HepG2 (cell line): Measurements from ENCODE around the gene LYST. TPM values are rescaled to one million over a fixed set of nuclear protein-coding genes. Genes with fewer than 3 reads are reported as not detected.

Source experiments
- DMTF1 ChIP-seq: sonication (generic); formaldehyde crosslinking; IDR thresholded peaks from 2 replicates; pipeline ENCODE4 v1.4.0; 2020; ENCODE audit warnings: mild to moderate bottlenecking, missing genetic modification reagents
- ELF1 ChIP-seq: sonication (generic); formaldehyde crosslinking; IDR thresholded peaks from 2 replicates; pipeline ENCODE4 v1.4.0; 2020; ENCODE audit warnings: missing genetic modification reagents
- GATAD1 ChIP-seq: IDR thresholded peaks from 2 replicates; pipeline ENCODE4 v1.6.1; 2016; ENCODE audit warnings: missing genetic modification reagents, missing compliant biosample characterization
- JUN ChIP-seq: sonication (generic); formaldehyde crosslinking; IDR thresholded peaks from 2 replicates; pipeline ENCODE4 v1.4.0; 2020; ENCODE audit warnings: mild to moderate bottlenecking, missing genetic modification reagents
- KDM2A ChIP-seq: sonication (generic); formaldehyde crosslinking; IDR thresholded peaks from 2 replicates; pipeline ENCODE4 v1.4.0; 2020; ENCODE audit warnings: low read depth, missing genetic modification reagents, borderline replicate concordance
- NCOA1 ChIP-seq: sonication (generic); formaldehyde crosslinking; IDR thresholded peaks from 2 replicates; pipeline ENCODE4 v1.9.0; 2021; ENCODE audit warnings: missing genetic modification reagents
- NCOA5 ChIP-seq: sonication (generic); formaldehyde crosslinking; IDR thresholded peaks from 2 replicates; pipeline ENCODE4 v1.4.0; 2020; ENCODE audit warnings: missing genetic modification reagents
- PAX8 ChIP-seq: sonication (generic); formaldehyde crosslinking; IDR thresholded peaks from 2 replicates; pipeline ENCODE4 v1.8.0; 2022; ENCODE audit warnings: mild to moderate bottlenecking, missing genetic modification reagents, borderline replicate concordance
- PAXIP1 ChIP-seq: sonication (generic); formaldehyde crosslinking; conservative IDR thresholded peaks from 2 replicates; pipeline ENCODE4 v1.4.0; 2020; ENCODE audit warnings: mild to moderate bottlenecking, missing genetic modification reagents, moderate library complexity
- SAP130 ChIP-seq: IDR thresholded peaks from 2 replicates; pipeline ENCODE4 v1.6.1; 2016; ENCODE audit warnings: low read depth
- TFDP1 ChIP-seq: IDR thresholded peaks from 2 replicates; pipeline ENCODE4 v1.6.1; 2016; ENCODE audit warnings: missing compliant biosample characterization, missing genetic modification reagents, borderline replicate concordance
- TGIF2 ChIP-seq: IDR thresholded peaks from 2 replicates; pipeline ENCODE4 v1.6.1; 2016; ENCODE audit warnings: control low read depth, missing compliant biosample characterization
- ZNF280B ChIP-seq: sonication (generic); formaldehyde crosslinking; IDR thresholded peaks from 2 replicates; pipeline ENCODE4 v1.5.0; 2020; ENCODE audit warnings: missing genetic modification reagents, mild to moderate bottlenecking, borderline replicate concordance
- ZNF292 ChIP-seq: sonication (generic); formaldehyde crosslinking; IDR thresholded peaks from 2 replicates; pipeline ENCODE4 v1.8.1; 2022; ENCODE audit warnings: mild to moderate bottlenecking, low read depth, missing genetic modification reagents, borderline replicate concordance
- ZNF501 ChIP-seq: sonication (generic); formaldehyde crosslinking; IDR thresholded peaks from 2 replicates; pipeline ENCODE4 v1.5.1; 2020; ENCODE audit warnings: mild to moderate bottlenecking, moderate library complexity, missing genetic modification reagents
- ZNF770 ChIP-seq: sonication (generic); formaldehyde crosslinking; IDR thresholded peaks from 2 replicates; pipeline ENCODE4 v1.5.0; 2020; ENCODE audit warnings: mild to moderate bottlenecking, missing genetic modification reagents
- ZNF784 ChIP-seq: sonication (generic); formaldehyde crosslinking; IDR thresholded peaks from 2 replicates; pipeline ENCODE4 v1.5.1; 2020; ENCODE audit warnings: missing genetic modification reagents, mild to moderate bottlenecking, borderline replicate concordance
- polyA plus RNA-seq, 8 experiments: library from polyadenylated mRNA; depleted of rRNA in 3 of 8; stranded (reverse) in 7 of 8; unstranded in 1 of 8; fragments of >200 nt; fragmentation: Illumina TruSeq in 4 of 8; extraction: Trizol in 4 of 8; gene quantifications; 2 replicates each; pipeline versions ENCODE4 v1.2.1 to v1.2.3, GENCODE V29; 2011 to 2016; ENCODE audit warnings: low read depth in 4 of 8, missing spikeins in 1 of 8, mixed read lengths in 1 of 8; ENCODE audit not compliant: insufficient read depth in 1 of 8
- total RNA-seq, 5 experiments: library from RNA; depleted of rRNA; stranded (reverse); fragments of >200 nt; fragmentation: Illumina TruSeq; extraction: Trizol; gene quantifications; 2 replicates each; pipeline ENCODE4 v1.2.3, GENCODE V29; 2016; ENCODE audit warnings: low read depth in 1 of 5

Gene LYST
- total and polyA plus RNA-seq, 2 of the 13 experiments (the other 11 are each of a cell fraction or from before 2014, with no cell fraction given), result 0.91 to 2.5 TPM

- peak; percentile 22; the same call in 1 of the 2 replicates for TF ChIP-seq KDM2A (CRISPR knock-in tag)
- 0 out of 2 replicates have a peak, but pooled peaks have one; percentile 33 for TF ChIP-seq JUN
- TF ChIP-seq ZNF770, result peak; percentile 52
- TF ChIP-seq TFDP1 (CRISPR knock-in tag), result peak; percentile 41; the same call in 1 of the 2 replicates
- 0 out of 2 replicates have a peak, but pooled peaks have one; percentile 26 for TF ChIP-seq GATAD1 (CRISPR knock-in tag)
- TF ChIP-seq SAP130 (CRISPR knock-in tag), result peak; percentile 83
- TF ChIP-seq ZNF292 (CRISPR knock-in tag), result peak; percentile 98
- TF ChIP-seq NCOA5 (CRISPR knock-in tag), result no peak
- TF ChIP-seq PAXIP1, result peak; percentile 93
- 0 out of 2 replicates have a peak, but pooled peaks have one; percentile 54 for TF ChIP-seq ZNF784 (CRISPR knock-in tag)
- TF ChIP-seq TGIF2 (CRISPR knock-in tag), result 0 out of 2 replicates have a peak, but pooled peaks have one; percentile 57
- TF ChIP-seq ZNF501 (CRISPR knock-in tag), result peak; percentile 55; the same call in 1 of the 2 replicates
- 0 out of 2 replicates have a peak, but pooled peaks have one; percentile 40 for TF ChIP-seq ZNF280B (CRISPR knock-in tag)
- no peak for TF ChIP-seq DMTF1 (CRISPR knock-in tag)
- no peak for TF ChIP-seq NCOA1
- TF ChIP-seq ELF1 (CRISPR knock-in tag), result no peak
- TF ChIP-seq PAX8 (CRISPR knock-in tag), result 0 out of 2 replicates have a peak, but pooled peaks have one; percentile 57
These were observed 252.2 kb downstream of the LYST start (continued) for GRCh38 chr1:235614442-235614954.
